Gastrocnemius medialis (tissue), 4 donors: ENCODE measurements around the gene VAMP5.
A peak's percentile ranks its signal among the peaks of the same experiment; 100 is the strongest.

ENCODE experiments used
- POLR2A ChIP-seq, 2 donors: fragments of 450-650 bp; IDR thresholded peaks; one replicate each; pipeline ENCODE4 v1.6.1; 2017; ENCODE audit warnings: antibody characterized with exemption in 2 of 2, mild to moderate bottlenecking in 2 of 2, moderate library complexity in 2 of 2
- TF ChIP-seq, protein P1 (sequence below), 5 experiments: fragments of 450-650 bp in 3 of 5; fragments of 200-600 bp in 2 of 5; sonication (generic) in 2 of 5; IDR thresholded peaks in 4 of 5; conservative IDR thresholded peaks in 1 of 5; 1 replicate in 4 of 5; 2 replicates in 1 of 5; pipeline ENCODE4 v1.5.1; 2016 to 2019; ENCODE audit warnings: antibody characterized with exemption in 5 of 5, mild to moderate bottlenecking in 3 of 5, moderate library complexity in 3 of 5

DNA sequence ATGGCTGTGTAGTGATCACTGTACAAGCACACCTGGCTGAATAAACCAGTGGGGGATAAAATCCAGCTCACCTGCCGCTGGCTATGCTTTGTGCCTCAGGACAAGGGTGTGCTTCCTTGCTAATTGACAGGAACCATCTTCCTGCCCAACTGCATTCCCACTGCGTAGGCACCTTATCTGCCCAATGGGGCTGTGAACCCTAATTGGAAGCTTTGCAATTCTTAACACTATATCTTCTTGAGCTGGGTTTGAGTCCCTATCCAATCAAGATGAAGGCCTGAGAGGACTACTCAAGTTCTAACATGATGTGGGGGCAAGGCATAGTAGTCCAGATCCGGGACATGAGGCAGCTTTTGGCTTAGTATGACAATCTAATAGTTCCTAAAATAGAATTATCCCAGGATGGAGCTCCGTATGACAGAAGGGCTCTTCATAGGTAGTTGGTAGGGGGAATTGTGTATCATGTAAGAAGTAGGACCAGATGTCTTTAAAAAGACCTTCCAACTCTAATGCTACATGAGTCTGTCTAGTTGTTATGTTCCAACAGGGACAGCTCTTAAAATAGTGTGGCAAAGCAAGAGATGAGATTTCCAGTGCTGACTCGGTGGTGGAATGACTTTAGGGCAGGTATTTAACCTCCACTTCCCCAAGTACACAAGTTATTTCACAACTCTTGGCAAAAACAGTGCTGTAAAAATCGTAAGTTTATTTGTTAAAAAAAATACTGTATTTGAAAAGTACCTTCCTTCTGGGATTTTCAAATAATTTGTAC lies 20.5 kb downstream of the VAMP5 start:
- TF ChIP-seq, protein P1, sequence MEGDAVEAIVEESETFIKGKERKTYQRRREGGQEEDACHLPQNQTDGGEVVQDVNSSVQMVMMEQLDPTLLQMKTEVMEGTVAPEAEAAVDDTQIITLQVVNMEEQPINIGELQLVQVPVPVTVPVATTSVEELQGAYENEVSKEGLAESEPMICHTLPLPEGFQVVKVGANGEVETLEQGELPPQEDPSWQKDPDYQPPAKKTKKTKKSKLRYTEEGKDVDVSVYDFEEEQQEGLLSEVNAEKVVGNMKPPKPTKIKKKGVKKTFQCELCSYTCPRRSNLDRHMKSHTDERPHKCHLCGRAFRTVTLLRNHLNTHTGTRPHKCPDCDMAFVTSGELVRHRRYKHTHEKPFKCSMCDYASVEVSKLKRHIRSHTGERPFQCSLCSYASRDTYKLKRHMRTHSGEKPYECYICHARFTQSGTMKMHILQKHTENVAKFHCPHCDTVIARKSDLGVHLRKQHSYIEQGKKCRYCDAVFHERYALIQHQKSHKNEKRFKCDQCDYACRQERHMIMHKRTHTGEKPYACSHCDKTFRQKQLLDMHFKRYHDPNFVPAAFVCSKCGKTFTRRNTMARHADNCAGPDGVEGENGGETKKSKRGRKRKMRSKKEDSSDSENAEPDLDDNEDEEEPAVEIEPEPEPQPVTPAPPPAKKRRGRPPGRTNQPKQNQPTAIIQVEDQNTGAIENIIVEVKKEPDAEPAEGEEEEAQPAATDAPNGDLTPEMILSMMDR (IDR thresholded peaks at IDR 0.05 in 4 of 5, conservative IDR thresholded peaks at IDR 0.05 in 1 of 5): no peak
- peak; percentile 44 to 69 for TF ChIP-seq POLR2A (IDR thresholded peaks at IDR 0.05)
